Measurements from ENCODE around the gene BRD3OS. TPM values are rescaled to one million over a fixed set of nuclear protein-coding genes. Genes with fewer than 3 reads are reported as not detected.

The BRD3OS gene
- total RNA-seq, 1 experiment from 2014 or later = 16.2 TPM

GRCh38 chr9:134057307-134057657 lies 32.0 kb downstream of the BRD3OS start (continued):
- TF ChIP-seq ERG (CRISPR knock-in tag; IDR thresholded peaks at IDR 0.05) (no peak), ATF1 (CRISPR knock-in tag; IDR thresholded peaks at IDR 0.05) (no peak), ZSCAN18 (CRISPR knock-in tag; IDR thresholded peaks at IDR 0.05) (no peak)

- CTCF ChIA-PET = interaction anchor here (0.7 kb wide), 1 partner anchor 105 kb away, joined by 3 read pairs; no protein-coding TSS in a partner anchor
- no peak for DNase-seq (ENCODE audit: low spot score)
- ATAC-seq = no peak
- Mint-ChIP-seq H3K27ac (no peak overlapping the region; the same call in 1 of the 2 replicates), H3K4me3 (no peak overlapping the region), H3K36me3 (no peaks in the 10 kb centered on the region), H3K4me1 (peaks cover 18% of the 10 kb centered on the region), H3K27me3 (ENCODE audit: low read depth) (no peaks in the 10 kb centered on the region), H3K9me3 (no peaks in the 10 kb centered on the region)
- TF ChIP-seq GABPB1 (CRISPR knock-in tag; IDR thresholded peaks at IDR 0.05) = peak; percentile 99
- TF ChIP-seq HMGXB4 (CRISPR knock-in tag; IDR thresholded peaks at IDR 0.05) = no peak
- TF ChIP-seq ARID4B (CRISPR knock-in tag; IDR thresholded peaks at IDR 0.05; ENCODE audit: borderline replicate concordance) = no peak
- no peak for TF ChIP-seq CTCF (IDR thresholded peaks at IDR 0.05)
- TF ChIP-seq CREM (CRISPR knock-in tag; IDR thresholded peaks at IDR 0.05) = no peak
- TF ChIP-seq AFF4 (CRISPR knock-in tag; IDR thresholded peaks at IDR 0.05; ENCODE audit: borderline replicate concordance) = no peak
- POLR2A ChIA-PET = no interaction called here
Measured at GRCh38 chr9:134057751-134058701, 32.7 kb downstream of the BRD3OS start.

Measured in WTC11 (cell line).